Measurements from ENCODE around the gene CDADC1.

Gene CDADC1

GRCh38 chr13:49297338-49297737 lies 49.6 kb downstream of the CDADC1 start:
- no peak for FAIRE-seq

- no peak for FAIRE-seq
Measured at GRCh38 chr13:49298416-49298815, 50.7 kb downstream of the CDADC1 start.

GRCh38 chr13:49298903-49299605 lies 51.3 kb downstream of the CDADC1 start:
- FAIRE-seq, result no peak

DNA sequence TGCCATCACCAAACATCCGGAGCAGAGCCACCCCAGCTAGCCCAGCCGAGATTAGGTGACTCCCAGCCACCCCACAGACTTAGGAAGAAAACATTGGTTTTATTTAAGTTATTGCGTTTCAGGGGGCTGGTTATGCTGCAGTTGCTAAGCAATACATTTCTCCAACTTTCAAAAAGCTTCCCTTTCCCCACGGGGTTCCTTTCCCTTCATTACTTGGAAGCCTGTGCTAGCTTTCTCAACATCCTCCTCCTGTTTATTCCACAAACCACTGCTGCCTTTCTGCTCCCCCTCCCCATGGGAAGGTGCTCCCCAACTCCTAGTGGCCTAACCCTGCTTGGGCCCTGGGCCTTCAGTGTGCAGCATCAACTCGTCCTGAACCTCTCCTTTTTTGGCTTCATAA lies 52.6 kb downstream of the CDADC1 start:
- no peak for FAIRE-seq

GRCh38 chr13:49300739-49301589 lies 53.2 kb downstream of the CDADC1 start:
- FAIRE-seq, result peak; percentile 62

GRCh38 chr13:49302222-49302621 lies 54.5 kb downstream of the CDADC1 start:
- no peak for FAIRE-seq

DNA sequence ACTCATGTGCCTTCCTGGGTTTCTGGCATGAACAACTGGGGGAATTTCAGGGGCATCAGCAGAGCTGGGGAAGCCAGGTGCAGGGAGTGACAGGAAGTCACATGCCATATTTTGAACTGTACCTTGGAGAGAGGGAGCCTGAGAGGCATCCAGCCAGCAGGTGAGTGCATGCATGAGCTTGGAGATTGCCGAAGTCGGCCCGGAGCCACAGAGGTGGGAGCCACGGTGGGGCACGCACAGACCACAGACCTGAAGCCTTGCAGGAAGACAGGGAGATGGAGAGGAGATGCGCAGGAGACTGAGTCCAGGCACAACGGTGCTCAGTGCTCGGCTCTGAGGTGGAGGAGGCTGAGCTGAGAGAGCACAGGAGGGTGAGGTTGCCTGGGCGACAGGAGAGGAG lies 55.1 kb downstream of the CDADC1 start:
- no peak for FAIRE-seq

GRCh38 chr13:49303533-49304252 lies 56.0 kb downstream of the CDADC1 start:
- FAIRE-seq, result no peak

- FAIRE-seq, result no peak
Measured at GRCh38 chr13:49304356-49304755, 56.6 kb downstream of the CDADC1 start.

DNA sequence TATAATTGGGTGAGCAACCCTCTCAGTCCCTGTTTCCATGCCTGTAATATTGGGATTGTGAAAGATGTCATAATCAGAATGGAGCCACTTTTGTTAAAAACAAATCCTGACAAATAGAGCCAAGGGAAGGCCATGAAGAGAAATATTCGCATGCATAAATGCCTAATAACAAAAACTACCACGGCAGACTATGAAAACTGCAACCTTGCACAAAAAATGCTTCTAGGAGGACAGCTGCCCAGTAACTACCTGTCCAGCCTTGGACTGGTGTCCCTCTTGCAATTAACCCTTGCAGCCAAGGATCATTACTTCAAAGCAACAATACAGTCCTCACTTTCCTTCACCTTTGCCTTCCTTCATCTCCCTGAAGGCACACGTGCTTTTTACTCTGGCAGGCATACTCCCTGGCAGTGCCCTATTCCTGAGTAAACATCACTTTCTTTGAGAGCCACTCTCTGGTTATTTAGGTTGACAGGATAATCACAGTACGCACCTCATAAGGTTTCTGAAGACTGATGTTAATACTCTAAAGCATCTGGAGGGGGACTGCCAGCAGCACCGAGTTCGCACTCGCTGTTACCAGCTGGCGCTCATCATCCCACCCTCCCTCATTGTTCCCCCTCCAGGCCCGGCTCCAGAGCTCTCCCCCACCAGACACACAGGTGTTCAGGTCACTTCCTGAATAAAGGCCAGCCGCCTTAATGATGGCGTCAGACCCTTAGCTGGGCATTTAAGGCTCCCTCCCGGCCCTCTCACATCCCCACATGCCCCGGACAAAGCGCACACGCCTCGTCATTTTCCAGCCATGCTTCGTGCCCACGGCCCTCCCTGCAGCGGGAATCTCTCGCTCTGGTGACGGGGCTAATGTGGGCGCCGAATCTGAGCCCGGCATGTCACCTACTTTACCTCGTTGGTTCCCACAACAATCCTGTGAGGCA lies 57.3 kb downstream of the CDADC1 start:
- FAIRE-seq, result no peak

DNA sequence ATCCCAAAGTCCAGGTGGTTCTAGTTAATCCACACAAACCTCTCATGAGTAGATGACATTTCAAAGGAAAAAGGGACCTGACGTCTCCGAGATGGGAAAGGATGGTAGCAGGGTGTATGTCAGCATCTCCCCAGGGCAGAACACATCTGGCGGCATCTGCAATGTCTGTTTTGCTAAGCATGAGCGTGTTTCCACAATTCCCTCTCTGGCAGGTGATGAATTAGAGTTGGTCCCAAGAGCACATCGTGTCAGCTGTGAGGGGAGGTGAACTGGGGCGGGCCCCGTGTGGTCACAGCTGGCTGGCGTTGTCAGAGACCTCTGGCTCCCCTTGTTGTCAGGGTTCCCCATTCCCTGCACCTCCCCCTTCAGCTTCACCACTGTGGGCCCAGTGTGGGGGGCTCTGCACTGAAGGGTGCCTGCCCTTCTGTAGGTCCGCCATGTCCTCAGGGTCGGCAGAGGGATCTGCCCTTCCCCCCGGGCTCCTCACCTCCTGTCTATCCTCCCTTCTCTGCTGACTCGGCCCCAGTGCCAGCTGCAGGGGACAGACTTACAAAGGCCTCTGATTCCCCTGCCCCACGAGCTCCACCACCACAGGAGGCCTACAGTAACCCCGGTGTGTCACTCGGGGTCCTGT lies 58.2 kb downstream of the CDADC1 start:
- no peak for FAIRE-seq

DNA sequence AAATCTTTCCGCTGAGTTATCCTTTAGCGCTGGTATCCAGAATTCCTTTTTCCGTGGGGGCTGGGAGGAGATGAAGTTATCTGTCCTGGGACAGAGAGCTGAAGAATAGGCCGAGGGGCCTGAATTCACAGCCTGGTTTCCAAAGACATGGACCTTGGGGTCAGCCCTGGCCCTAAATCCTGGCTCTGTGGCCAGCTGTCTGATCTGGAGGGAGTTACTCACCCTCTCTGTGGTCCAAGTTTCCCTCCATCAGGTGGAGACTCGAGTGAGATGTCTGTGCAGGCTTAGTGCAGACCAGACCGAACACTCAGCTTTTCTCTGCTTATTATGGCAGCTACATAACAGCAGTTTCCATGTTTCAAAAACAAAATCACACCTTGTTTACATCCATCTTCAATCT lies 59.6 kb downstream of the CDADC1 start:
- no peak for FAIRE-seq

- no peak for FAIRE-seq
Measured at GRCh38 chr13:49308097-49308875, 60.6 kb downstream of the CDADC1 start.

- no peak for FAIRE-seq
Measured at GRCh38 chr13:49308921-49309408, 61.2 kb downstream of the CDADC1 start.

- FAIRE-seq, result no peak
Measured at GRCh38 chr13:49310251-49310650, 62.5 kb downstream of the CDADC1 start.

DNA sequence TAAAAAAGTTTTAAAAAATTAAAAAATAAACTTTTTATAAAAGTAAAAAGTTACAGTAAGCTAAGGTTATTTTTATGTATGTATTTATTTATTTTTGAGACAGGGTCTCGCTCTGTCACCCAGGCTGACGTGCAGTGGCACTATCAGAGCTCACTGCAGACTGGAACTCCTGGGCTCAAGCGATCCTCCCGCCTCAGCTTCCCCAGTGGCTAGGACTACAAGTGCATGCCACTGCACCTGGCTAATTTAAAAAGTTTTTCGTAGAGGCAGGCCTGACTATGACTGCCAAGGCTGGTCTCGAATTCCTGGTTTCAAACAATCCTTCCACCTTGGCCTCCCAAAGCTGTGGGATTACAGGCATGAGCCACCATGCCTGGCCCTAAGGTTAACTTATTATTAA lies 64.1 kb downstream of the CDADC1 start:
- no peak for FAIRE-seq

DNA sequence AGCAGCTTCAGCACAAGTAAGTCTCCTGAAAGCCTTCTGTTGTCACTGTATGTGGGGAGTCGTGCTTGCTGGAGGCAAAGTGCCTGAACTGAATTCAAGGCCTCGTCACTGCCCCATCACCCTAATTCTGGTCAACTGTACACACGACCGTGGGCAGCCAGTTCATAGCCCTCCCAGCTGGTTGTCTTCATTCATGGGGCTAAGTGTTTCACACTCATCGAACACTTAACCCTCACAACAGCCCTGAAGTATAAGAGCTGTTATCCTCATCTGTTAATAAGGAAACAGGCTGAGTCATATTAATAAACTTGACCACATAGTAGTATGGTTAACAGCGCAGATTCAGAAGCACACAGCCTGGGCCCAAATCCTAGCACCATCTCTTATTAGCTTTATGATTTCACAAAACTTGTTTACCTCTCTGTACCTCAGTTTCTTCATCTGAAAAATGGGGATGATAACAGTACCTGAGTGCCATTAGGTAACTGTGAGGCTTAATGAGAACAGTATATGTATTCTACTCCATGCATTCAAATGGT lies 66.7 kb downstream of the CDADC1 start:
- FAIRE-seq, result no peak

DNA sequence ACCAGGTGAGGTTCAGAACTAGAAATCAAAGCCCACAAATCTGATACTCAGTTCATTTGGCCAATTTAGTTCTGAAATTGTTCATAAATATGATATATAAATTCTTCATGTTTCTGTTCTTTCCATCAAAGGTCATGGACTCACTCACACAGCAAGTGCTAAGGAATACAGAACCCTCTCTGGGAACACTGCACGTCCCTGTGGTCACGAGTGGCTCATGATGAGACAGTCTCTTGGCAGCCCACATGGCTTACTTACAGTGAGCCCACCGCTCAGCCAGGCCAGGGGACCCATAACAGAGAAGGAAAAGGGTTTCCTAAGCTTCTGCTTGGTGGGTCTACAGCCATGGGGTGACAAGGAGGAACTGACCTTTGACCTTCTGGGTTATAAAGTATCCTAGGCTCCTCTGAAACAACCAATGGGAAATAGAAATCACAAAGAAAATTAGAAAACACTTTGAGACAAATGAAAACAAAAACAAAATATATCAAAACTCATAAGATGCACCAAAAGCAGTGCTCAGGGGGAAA lies 67.4 kb downstream of the CDADC1 start:
- no peak for FAIRE-seq

GRCh38 chr13:49315756-49316482 lies 68.2 kb downstream of the CDADC1 start:
- no peak for FAIRE-seq

- FAIRE-seq, result no peak
Measured at GRCh38 chr13:49319551-49319950, 71.8 kb downstream of the CDADC1 start.
